Hypothalamus (tissue), 51 donors: ENCODE data around the gene CAMK2B.
A peak's percentile ranks its signal among the peaks of the same experiment; 100 is the strongest.

Source experiments
- DNase-seq, 51 donors: peaks; one replicate each; lab custom pipeline; 2025; lab: John Stamatoyannopoulos, UW

CAMK2B gene

GRCh38 chr7:44325201-44325671 is at the start of gene CAMK2B:
Gene CAMK2B (minus strand): TSS chr7:44325594. CDS start chr7:44325421, 173 bp downstream.
- DNase-seq, result peak in 4 of 51 donors; percentile 30 to 53 (median 38)

DNA sequence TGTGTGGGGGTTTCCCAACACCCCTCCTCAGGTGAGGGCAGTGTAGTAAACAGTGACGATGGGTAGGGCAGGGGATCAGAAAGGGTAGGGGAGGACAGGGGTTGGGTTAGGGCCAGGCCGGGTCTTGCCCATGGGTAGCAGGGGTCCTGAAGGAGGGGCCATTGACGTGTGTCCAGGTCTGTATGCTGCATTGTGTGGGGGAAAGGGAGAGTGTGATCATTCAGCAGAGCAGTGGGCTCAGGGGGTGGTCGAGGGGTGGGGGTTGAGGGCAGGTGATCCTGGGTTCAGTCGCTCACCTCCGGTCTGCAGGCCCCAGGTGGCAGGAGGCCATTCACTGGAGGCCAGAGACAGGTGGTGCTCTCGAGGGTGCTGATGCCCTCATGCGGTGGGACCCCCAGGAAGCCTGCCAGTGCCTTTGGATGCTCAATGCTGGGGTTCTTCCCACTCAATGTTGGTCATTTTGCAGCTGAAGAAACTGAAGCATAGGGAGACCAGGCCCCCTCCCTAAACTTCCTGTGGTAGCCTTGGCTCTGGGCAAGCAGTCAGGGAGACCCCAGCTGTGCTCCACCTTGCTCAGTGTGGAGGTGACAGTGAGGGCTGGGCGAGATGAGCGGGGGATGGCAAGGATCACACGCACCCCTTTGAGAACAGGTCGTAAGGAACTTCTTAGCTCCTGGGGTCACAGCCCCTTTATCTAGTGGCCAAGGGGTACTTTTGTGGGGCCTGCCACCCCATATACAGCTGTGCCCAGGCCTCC is 48.8 kb upstream of the CAMK2B start:
- no peak for DNase-seq

DNA sequence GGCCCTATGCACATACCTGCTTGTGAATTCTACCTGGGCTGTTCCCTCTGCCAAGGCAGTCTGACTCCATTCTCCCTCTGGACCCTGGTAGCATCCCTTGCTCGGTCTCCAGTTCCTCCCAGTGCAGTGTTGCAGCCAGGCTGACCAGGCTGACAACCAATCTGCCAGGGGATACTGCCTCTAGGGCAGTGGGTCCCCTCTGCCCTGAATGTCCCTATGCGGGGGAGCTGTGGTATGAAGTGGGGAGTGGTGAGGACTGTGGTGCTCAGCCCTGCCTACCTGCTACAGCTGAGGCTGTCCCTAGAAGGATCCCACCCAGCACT is 48.0 kb upstream of the CAMK2B start:
- DNase-seq, result no peak

GRCh38 chr7:44372560-44373417 is 47.4 kb upstream of the CAMK2B start:
- DNase-seq, result no peak

- no peak for DNase-seq
These were observed 43.5 kb upstream of the CAMK2B start for GRCh38 chr7:44368885-44369284.

- DNase-seq, result no peak
These were observed 43.1 kb upstream of the CAMK2B start for GRCh38 chr7:44368455-44368854.

- DNase-seq, result no peak
These were observed 42.2 kb upstream of the CAMK2B start for GRCh38 chr7:44367475-44368043.

- DNase-seq, result no peak
These were observed 41.6 kb upstream of the CAMK2B start for GRCh38 chr7:44366986-44367385.

DNA sequence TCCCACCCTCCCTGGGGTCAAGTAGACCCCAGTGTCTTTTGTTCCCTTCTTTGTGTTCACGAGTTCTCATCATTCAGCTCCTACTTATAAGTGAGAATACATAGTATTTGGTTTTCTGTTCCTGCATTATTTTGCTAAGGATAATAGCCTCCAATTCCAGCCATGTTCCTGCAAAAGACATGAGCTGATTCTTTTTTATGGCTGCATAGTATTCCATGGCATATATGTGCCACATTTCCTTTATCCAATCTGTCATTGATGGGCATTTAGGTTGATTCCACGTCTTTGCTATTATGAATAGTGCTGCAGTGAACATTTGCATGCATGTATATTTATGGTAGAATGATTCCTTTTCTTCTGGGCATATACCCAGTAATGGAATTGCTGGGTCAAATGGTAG is 28.3 kb upstream of the CAMK2B start:
- DNase-seq, result no peak

- no peak for DNase-seq
These were observed 23.7 kb upstream of the CAMK2B start for GRCh38 chr7:44348851-44349781.

DNA sequence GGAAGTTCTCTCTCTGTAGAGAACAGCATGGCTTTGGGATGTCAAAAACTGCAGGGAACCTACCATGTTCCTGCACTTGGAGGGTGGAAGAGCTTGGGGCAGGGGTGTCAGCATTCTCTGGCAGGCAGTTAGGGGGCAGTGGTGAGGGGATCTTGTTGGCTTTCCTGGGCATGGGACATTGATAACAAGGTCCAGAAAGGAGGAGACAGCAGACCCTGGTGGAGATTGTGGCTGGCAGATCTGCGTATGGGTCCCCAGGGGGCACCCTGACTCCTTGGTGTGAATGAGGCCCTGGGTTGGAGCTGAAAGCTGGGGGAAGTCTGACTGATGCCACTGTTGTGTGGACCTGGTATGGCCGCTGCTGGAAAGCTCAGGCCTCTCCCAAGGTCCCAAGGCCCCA is 22.9 kb upstream of the CAMK2B start:
- DNase-seq, result no peak

- DNase-seq, result no peak
These were observed 22.2 kb upstream of the CAMK2B start for GRCh38 chr7:44347546-44348114.

GRCh38 chr7:44346063-44346462 is 20.7 kb upstream of the CAMK2B start:
- DNase-seq, result no peak

DNA sequence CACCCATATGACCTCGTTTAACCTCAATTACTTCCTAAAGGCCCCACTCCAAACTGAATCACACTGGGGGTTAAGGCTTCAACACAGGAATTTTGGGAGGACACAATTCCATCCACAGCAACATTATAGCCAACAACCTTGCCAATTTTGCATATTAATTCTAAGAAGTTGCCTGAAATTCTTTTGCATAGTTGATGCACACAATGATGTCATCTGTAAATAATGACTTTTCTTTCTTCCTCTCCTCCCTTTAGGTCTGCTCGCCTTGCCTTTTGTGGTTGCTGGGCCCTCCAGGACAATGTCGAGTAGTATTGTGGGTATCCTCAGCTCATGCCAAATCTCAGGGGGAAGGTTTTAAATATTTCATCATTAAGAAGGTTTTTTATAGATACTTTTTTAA is 16.0 kb upstream of the CAMK2B start:
- no peak for DNase-seq

GRCh38 chr7:44338600-44338999 is 13.2 kb upstream of the CAMK2B start:
- DNase-seq, result no peak

DNA sequence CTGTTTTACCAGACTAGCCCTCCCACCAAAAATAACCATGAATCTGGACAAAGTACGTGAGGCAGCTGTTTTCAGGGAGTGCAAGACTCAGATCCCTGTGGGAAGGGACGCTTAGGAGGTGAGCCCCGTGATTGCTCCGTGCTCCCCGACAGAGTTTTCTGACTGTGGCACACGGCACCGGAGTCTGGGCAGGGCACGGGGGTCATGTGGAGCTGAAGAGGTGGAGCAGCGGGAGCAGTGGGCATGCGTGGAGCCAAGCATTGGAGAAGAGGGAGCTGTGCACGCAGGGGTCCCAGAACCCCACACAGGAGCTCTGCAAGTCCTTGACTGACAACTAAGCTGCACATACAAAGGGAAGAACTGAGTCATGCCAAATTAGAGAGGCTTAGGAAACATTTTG is 11.1 kb upstream of the CAMK2B start:
- DNase-seq, result no peak

DNA sequence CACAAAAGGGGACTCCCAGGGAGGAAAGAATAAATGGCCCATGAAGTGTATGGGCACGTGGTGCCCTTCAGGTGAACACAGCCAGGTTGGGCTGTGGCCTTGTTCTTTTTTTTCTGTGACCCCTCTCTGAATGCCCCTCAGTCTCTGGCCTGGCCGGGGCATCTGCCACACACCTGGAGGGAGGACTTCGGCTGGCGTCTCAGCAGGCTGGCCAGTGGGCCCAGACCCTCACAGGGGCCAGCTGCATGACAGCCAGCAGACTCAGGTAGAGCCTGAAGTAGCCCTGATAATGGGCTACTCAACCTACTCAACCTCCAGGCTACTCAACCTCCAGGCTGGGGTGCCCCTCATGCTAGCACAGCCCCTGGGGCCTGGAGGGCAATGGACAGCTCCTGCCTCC is 9.8 kb upstream of the CAMK2B start:
- DNase-seq, result no peak

DNA sequence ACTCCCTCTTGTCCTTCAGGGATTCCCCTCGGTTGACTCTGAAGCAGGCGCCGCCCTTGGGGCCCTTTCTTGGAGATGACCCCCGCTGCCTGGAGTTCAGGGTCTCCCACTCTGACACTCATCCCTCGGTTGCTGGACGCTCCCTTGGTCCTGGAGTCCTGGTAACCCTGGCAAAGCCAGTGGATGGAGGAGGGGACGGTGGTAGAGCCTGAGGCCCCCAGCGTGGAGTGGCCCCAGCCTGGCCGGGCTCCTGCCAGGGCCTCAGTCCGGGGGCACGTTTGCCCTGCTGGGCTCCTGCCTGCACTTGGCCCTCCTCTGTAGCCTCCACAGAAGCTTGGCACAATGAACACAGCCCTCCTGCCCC is 9.3 kb upstream of the CAMK2B start:
- DNase-seq, result no peak

DNA sequence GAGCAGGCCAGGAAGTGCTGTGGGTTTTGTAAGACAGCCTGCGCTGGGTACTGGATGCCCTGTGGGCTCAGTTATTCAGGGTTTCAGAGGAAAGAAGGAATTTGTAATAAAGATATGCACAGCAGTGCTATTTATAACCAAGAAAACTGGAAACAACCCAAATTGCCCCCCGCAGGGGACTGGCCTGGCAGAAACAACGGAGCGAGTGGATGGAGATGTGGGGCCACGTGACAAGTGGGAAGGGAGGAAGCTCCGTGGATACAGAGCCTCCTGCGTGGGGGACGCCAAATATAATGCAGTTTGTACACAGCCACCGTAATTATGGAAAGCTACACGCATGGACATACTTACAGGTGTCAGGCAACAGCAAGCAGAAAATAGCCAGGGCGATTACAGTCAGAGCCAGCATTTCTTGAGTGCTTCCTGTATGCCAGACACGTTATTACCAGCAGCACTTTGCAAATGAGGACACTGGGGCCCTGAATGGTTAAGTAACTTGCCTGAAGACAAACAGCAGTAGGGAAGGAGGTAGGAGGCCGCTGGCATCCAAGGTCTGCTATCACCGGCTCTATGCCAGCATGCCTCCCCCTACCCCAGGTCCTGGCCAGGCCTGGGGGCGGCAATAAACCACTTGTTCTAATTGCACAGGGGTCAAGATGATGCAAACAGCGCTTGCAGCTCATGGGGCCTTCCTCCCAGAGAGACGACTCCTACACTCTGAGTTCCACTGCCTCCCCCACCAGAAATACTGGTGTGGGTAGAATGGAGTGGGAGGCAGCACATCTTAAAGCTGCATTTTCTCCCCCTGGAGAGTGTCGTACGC is 8.7 kb upstream of the CAMK2B start:
- peak in 5 of 51 donors; percentile 44 to 54 (median 47) for DNase-seq
